Endothelial cell of hepatic sinusoid (primary cell): ENCODE results near the gene PRSS53.

Experiments
- in situ Hi-C: cut with HindIII; loops from 2 replicates; pipeline ENCODE4 v1.10.0; 2017; ENCODE audit warnings: low sequenced_read_pairs

The PRSS53 gene

GRCh38 chr16:31061126-31061812 lies 27.5 kb downstream of the PRSS53 start:
- in situ Hi-C loops: loop anchor here (25.0 kb wide), 1 partner anchor 401 kb away; the partner anchor contains the start of genes ARMC5 and TGFB1I1

DNA sequence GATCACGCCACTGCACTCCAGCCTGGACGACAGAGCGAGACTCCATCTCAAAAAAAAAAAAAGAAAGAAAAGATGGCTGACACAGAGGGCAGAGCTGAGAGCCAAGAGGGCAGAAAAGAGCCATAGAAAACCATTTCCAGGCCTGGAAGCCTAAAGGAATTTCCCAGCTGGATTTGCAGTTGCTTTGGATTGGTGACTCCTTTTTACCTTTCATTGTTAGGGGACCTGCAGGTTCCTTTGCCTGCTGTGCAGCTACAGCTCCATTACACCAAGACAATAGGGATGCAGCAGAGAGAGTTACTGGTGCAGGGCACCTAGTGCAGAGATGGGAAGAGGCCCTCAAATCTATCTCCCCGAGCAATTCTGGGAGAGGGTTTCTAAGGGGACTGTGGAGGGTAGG lies 33.1 kb downstream of the PRSS53 start:
- in situ Hi-C loops: loop anchor here (25.0 kb wide), 1 partner anchor 407 kb away; the partner anchor contains the start of genes ARMC5 and TGFB1I1

DNA sequence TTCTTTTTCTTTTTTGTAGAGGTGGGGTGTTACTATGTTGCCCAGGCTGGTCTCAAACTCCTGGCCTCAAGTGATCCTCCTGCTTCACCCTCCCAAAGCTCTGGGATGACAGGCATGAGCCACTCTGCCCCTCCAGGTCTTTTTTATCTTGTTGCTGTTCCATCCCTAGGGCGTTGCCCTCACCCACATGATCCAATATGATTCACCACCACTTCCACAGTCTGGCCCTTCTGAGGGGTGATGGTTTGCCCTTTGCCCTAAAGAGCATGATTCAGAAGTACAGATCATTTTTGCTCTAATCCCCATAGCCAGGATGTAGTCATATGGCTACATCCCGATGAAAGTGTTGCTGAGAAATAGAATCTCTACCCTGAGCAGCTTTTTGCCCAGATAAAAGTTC lies 36.6 kb downstream of the PRSS53 start:
- in situ Hi-C loops: loop anchor here (25.0 kb wide), 1 partner anchor 410 kb away; the partner anchor contains the start of genes ARMC5 and TGFB1I1

DNA sequence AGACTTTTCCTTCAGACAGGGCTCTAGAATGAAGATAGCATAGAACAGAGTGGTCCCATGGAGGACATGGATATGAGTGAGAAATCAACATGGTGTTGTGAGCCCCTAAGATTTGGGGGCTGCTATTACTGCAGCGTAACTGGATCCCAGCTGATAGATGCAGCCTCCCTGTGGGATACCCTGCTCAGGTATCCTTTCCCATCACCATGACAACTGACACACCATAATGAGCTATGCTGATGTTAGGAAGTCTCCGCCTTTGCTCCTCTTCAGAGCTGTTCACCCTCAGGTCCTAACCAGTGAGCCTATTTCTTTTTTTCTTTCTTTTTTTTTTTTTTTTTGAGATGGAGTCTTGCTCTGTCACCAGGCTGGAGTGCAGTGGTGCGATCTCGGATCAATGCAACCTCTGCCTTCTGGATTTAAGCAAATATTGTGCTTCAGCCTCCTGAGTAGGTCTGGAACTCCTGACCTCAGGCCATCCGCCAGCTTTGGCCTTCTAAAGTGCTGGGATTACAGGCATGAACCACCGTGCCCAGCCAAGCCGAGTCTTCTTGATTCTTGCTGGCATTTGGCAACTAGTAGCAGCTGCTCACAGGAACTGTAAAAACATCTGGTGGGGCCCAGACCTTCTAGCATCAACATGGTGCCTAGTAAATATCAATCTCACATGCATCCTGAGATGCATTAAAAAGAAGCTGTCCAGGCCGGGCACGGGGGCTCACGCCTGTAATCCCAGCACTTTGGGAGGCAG lies 38.3 kb downstream of the PRSS53 start:
- in situ Hi-C loops: loop anchor here (25.0 kb wide), 1 partner anchor 412 kb away; the partner anchor contains the start of genes ARMC5 and TGFB1I1

DNA sequence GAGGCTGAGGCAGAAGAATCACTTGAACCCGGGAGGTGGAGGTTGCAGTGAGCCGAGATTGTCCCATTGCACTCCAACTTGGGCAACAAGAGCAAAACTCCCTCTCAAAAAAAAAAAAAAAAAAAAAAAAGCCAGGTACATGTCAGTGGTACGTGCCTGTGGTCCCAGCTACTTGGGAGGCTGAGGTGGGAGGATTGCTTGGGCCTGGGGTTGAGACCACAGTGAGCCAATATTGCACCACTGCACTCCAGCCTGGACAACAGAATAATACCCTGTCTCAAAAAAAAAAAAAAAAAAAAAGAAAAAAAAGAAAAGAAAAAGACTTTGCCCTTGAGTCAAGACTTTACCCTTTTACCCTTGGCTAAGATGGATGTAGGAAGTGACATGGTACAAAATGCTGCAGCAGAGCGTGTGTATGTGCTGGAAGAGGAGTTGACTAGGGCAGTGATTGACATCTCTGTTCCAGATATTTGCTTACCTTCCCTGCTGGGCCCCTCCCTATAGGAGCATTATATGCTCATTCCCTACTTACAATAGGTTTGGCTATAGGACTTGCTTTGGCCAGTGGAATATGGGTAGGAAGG lies 44.8 kb downstream of the PRSS53 start:
- in situ Hi-C loops: no loop called here

DNA sequence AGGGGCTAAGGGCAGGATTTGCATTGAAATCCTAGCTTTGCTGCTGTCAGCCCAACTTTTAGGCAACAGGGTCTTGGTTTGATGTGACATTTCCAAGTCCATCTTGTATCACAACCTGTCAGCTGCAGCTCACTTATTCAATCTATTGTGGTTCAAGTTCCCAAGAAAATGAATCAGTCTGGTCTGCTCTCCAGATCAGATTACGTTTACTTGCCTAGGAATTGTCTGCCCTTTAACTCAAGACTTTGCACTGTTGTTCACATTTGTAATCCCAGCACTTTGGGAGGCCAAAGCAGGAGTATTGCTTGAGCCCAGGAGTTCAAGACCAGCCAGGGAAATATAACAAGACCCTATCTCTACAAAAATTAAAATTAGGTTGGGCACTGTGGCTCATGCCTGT lies 45.4 kb downstream of the PRSS53 start:
- in situ Hi-C loops: no loop called here

DNA sequence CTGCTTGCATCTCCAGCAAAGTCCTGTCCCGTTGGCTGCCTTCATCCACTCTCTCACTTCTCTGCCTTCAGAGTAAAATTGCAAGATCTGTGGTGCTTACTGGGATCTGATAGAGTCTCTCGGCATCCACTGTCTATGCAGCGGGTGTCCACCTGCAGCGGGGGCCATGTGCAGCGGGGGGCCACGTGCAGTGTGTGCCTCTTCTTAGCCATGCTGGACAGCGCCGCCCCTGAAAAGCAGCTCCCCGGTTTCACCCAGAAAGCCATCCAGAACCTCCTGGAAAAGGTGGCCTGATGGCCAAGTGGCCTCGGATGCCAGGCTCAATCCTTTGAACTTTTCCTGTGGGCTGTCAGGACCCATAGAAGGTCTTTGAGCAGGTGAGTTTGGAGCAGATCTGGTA lies 45.9 kb downstream of the PRSS53 start:
- in situ Hi-C loops: no loop called here

DNA sequence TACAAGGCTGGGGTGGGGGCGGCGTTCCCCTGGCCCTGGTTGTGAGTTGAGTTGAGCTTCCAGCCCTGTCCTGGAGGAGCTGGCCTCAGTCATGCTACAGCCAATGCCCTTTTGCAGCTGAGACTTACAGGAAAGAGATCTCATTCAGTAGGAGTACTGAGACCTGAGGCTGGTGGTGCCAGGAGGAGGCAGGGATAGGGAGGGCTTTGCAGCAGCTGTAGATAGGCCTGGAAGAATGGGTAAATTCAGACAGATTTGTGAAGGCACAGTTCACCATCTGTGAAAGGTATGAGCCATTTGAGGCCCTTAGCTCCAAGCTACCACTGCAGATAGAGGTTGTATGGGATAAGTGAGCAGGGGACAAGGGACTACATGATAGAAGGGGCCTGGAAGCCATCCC lies 49.8 kb downstream of the PRSS53 start:
- in situ Hi-C loops: no loop called here

GRCh38 chr16:31036691-31037090 lies 52.1 kb downstream of the PRSS53 start:
- in situ Hi-C loops: no loop called here

DNA sequence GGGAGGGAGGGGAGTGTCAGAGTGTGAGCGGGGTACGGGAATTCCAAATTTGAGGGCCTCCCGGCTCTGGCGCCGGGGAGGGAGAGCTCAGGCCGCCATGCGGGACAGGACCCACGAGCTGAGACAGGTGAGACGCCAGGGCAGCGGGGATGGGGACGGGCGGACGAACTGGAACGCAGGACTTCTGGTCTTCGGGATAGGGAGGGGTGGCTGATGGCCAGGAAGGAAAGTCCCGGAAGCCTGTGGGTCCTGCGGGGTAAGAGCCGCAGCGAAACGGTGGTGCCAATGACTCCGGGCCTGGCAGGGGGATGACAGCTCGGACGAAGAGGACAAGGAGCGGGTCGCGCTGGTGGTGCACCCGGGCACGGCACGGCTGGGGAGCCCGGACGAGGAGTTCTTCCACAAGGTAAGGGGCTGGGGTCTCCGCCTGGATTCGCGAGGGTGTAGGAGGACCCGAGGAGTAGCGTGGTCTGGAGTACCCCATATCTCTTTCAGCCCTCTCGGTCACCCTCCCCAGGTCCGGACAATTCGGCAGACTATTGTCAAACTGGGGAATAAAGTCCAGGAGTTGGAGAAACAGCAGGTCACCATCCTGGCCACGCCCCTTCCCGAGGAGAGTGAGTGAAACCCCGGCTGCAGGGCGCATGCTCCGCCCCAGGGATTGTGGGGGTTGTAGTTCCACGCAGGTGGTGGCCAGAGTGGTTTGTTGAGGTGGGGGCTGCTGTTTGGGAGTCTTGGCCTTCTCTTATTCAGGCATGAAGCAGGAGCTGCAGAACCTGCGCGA lies 54.8 kb downstream of the PRSS53 start:
- in situ Hi-C loops: no loop called here
